Stimulated activated CD8-positive, alpha-beta memory T cell treated with anti-CD3 and anti-CD28 coated beads, Interleukin-15, amount 100 ng/mL, for 4 hours (primary cell): ENCODE measurements around the gene CTNNA2.
"Not testable (repeated sequence)": the region's sequence is repeated elsewhere in the genome, so short reads cannot be mapped to it uniquely, and the experiment has no call there.

ENCODE experiments used
- DNase-seq, 2 donors: peaks; one replicate each; pipeline ENCODE4 v3.0.0-alpha.2; 2020; ENCODE audit warnings: low read depth in 2 of 2

CTNNA2 gene

GRCh38 chr2:80032684-80033083, 519.8 kb downstream of the CTNNA2 start:
- DNase-seq: not testable (repeated sequence)

GRCh38 chr2:80035749-80036285, 523.0 kb downstream of the CTNNA2 start:
- DNase-seq: no peak

- DNase-seq: no peak
Observed at GRCh38 chr2:80037310-80037709, 524.5 kb downstream of the CTNNA2 start.

DNA sequence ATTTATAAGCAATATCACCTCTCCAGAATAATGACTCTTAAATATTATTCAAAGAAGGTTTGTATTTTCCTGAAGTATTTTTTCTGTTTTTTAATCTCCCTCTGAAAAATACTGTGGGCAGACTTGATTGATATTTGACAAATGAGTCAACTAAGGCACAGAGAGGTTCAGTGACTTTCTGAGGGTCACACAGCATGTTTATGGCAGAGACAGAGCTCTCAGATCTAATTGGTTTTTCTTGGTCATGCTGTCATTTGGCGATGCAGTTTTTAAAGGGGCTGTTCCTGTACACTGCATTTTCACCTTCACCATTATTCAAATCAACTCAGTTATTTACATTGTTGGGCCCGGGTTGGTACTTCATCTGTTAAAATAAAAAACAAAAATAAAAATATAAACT, 527.4 kb downstream of the CTNNA2 start:
- no peak for DNase-seq

DNA sequence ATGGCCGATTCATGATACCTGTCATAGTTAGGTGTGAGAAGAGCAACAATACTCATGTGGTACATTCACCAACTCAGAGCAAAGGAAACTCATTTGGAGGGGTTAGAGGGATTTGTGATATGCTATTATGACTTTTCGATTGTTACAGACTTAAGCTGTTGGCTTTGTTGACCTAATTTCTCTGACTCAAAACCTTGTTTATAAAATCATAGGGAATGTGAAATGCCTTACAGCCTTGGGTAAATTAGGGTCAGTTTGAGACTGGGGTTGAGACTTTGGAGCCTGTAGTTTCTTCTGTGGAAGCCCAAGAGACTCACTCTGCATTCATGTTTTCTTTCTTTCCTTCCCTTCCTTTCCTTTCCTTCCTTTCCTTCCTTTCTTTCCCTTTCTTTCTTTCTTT, 529.8 kb downstream of the CTNNA2 start:
- DNase-seq: no peak

DNA sequence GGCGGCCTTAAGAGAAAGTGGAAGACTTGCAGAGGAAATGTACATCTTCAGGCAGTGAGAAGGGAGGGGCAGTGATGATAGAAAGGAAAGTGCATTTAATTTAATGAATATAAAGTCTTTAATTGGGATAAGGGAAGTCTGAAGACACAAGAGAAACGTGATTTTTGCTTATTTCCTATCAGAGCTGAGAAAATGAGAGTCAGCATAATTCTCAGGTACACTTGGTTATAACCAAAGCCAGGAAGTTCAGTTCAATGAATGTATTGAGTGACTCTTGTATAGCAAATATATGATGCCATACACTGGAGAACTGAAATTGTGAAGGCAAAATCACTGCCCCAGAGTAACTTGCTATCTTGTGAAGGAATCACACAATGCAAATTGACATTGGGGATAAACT, 535.4 kb downstream of the CTNNA2 start:
- no peak for DNase-seq

DNA sequence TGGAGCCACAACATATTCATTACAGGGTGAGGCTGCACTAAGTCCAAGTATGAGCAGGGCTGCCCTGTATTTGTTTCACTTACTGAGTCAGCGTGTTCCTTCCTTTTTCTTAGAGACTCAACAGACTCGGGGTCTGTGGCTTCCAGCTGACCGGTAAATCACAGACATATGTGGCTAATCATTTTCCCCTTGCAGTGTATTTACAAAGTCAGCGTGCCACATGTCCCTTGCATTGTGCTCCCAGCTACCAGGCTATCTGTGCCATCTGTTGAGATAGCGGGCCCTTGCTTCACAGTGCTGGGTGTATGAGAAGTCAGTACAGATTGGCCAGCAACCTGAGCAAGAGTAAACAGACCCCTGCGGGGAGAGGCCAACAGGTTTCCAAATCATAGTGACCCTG, 537.4 kb downstream of the CTNNA2 start:
- DNase-seq: no peak

GRCh38 chr2:80053522-80054345, 540.9 kb downstream of the CTNNA2 start:
- no peak for DNase-seq

DNA sequence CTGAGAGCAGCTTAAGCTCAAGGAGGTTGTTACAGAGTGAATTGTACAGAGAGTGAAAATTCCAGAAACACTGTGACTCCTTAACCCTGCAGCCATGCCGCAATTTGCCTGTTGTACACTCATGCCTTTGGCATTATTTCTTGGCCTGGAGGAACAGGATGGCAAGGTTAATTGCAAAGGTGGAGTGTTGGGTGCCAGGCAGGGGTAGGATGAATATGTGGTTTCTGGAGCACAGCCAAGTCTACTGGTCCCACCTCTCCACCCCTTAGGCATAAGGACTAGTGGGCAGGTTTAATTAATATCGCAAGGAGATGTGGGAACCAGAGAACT, 541.5 kb downstream of the CTNNA2 start:
- no peak for DNase-seq

DNA sequence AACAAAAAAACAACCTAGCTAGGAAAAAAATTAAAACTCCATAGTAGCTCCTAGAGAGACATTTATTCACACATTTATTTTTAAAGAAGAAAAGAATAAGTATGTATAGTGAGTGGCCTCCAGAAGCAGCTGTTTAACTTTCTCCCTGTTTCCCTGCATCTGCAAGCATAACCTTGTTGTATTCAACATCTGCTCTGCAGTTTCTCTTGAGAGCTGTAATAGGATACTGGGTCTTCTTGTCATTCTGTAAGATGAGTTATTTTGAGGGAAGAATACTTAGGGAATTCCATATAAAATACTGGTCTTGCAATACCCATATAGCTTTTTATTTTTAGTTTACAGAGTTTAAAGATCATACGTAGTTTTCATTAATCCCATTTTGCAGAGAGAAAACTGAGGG, 545.1 kb downstream of the CTNNA2 start:
- no peak for DNase-seq

DNA sequence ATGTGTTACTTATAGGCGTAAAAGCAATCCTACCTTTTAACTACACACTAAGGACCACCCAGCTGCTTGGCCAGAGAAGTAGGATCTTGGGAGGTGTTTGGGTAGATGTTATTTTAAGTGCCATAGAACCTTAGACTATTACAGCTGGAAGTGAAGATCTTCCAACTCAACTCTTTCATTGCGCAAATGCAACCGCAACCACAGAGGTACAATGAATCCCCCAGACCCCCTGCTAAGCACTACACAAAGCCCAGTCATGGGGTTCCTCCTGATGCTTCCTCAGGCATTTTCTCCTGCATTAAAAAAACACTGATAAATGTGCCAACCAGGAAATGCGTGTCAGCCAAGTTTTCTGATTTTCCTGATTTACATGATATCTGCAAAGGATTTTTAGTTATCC, 545.7 kb downstream of the CTNNA2 start:
- DNase-seq: no peak

DNA sequence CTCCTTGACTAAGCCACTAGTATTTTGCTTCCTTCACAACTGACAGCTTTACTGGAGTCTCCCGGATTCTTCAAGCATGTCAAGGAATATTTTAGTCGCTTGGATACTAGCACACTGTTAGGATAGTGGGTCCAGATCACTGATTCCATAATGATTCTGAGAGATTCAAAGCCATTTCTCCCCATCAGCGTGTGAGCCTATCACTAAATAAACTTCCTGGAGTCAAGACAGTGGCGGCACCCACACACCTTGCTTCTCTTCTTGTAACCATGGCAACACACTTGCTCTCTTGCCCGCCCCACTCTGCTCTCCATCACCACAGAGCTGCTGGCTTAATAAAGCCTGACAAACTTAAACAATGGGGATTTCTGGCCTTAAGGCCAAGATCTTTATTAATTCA, 546.6 kb downstream of the CTNNA2 start:
- DNase-seq: no peak

DNA sequence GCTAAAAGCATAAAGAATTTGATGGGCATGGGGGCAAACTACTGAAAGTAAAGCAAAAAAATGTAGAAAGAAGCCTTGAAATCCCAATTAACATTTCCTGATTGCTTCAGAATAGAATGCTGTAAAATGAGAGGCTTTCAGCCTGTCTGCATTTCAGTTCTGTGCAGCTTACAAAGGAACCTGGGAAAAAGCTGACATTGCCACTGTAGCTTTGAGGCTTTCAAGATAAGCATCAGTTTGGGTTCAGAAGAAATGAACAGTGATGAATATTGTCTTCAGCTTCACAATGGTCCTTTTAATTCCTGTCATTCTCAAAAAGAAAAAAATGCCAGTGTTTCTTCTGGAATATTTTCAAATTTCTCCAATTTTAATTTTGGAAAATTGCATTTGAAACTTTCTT, 549.0 kb downstream of the CTNNA2 start:
- DNase-seq: no peak

DNA sequence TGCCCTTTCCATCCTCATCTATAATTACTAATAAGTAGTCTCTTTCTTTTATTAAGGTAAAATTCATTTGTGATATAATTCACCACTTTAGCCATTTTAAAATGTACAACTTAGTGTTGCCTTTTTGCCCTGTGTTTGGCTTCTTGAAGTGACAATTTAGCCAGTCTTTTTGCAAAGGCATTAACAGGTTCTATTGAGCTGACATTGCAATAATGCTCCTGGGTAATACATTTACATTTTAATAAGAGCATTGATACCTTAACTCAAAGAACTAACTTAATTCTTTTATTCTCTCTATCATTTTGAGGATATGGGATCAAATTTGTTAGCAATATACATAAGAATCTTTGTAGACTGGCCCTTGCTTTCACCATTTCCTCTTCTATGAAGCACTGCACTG, 549.4 kb downstream of the CTNNA2 start:
- DNase-seq: no peak

DNA sequence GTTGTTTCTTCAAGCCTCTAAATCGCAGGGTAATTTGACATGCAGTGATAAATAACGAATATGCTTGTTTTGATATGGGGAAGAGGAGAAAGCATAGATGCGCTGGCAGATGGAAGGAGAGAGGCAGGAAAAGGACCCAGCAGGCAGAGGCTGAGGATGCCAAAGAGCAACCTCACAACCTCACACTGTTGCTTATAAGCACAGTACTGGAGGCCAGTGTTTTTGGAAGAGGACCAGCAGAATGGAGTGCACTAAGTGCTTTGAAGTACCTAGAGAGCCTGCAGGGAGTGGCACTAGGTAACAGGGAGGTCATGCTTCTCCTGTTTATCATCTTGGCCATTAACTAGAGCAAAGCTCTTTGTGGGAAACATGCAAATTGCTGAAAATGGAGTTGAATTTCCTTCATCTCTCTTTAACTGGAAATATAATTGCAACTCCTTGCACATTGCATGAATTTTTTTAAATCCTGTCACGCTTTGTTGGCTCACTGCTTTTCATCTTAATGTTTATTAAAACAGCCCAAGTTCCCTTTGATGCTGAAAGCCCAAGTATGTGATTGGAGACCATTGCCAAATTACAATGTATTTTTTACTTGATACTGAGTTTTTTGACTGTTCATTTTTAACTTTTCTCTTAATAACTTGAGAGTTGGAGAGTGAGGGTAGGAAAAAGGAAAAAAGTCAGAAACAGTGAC, 555.3 kb downstream of the CTNNA2 start:
- DNase-seq: no peak

DNA sequence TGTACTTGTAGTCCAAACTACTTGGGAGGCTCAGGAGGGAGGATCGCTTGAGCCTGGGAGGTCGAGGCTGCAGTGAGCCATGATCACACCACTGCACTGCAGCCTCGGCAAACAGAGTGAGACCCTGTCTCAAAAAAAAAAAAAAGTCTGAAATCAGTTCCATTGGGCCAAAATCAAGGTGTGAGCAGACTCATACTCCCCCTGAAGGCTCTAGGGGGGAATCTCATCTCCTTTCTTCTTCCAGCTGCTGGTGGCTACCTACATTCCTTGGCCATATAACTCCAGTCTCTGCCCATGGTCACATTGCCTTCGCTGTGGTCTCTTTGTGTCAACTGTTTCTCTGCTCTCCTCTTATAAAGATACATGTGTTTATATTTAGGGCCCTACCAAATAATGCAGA, 557.7 kb downstream of the CTNNA2 start:
- no peak for DNase-seq

GRCh38 chr2:80071941-80072340, 559.1 kb downstream of the CTNNA2 start:
- no peak for DNase-seq

GRCh38 chr2:80073134-80073561, 560.3 kb downstream of the CTNNA2 start:
- no peak for DNase-seq

DNA sequence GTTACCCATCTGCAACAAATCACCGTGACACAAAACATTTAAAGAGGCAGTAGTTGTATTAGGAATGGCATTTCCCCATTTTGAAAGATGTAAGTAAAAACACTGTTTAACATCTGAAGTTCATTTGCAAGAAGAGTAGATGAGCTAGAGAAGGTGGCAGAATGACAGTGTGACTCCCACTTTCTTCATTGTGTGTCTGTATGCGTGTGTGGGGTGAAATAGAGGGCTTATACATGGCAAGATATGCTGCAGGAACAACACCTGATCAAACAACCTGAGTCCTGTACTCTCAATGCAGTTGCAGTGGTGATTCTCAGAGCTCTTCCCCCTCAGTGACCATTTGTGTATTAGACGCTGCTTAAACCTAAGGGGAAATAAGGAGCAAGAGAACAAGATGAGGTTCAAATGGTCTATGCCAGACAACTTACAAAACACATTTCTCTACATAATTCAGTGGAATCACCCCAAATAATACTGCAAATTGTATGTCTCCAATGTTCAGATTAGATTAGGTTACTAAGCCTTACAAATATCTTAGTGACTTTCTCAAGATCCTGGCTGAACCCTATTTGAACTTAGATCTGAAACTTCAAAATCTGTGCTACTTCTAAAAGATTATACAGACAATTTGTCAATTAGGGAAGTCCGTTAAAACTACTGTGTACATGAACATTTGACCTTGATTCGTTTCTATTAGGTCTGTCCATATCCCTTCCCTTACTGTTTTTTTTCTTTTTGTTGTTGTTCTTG, 561.6 kb downstream of the CTNNA2 start:
- DNase-seq: no peak

- DNase-seq: no peak
Observed at GRCh38 chr2:80075719-80076118, 562.9 kb downstream of the CTNNA2 start.

DNA sequence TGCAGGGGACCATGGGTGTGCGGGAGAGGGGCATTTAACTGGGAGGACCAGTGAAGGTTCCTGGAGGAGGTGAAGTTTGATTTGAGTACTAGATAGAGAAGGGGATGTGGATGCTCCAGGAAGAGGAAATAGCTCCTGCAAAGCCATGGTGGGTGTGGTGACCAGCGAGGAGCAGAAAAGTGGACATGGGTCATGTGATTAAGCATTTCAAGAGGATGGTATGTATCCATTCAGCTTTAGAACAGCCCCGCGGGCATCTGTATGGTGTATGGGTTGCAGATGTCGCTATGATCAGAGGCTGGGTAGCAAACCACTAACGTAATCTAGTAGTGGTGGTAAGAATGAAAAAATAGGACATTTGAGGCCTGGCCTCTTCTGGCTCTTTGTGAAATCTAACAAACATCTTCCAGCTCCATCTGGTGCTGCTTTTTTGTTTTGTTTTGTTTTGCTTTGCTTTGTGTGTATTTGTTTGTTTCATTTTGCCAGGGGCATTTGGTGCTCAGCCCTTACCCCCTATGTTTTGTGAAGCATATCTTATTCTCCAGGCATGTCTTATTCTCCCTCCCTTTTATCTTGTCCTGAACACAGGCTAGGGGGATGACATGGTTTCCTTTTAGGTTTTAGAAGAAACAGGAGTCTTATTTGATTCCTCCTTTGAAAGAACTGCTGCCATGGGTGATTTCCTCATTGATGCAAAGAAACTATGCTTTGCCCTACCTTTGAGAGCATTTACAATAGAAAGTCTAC, 565.6 kb downstream of the CTNNA2 start:
- DNase-seq: no peak

- no peak for DNase-seq
Observed at GRCh38 chr2:80080957-80081356, 568.1 kb downstream of the CTNNA2 start.
